Right cardiac atrium (tissue), 5 donors: ENCODE data around the gene EML4. TPM values are rescaled to one million over a fixed set of nuclear protein-coding genes. Genes with fewer than 3 reads are reported as not detected.
"Not testable (repeated sequence)": the region's sequence is repeated elsewhere in the genome, so short reads cannot be mapped to it uniquely, and the experiment has no call there.

ENCODE experiments used
- ATAC-seq, 2 donors: fragments of 200-7000 bp; cut with Tn5 transposase; one replicate each; pipeline versions ENCODE4 v1.8.0 to v1.9.1; 2020; ENCODE audit warnings: moderate library complexity in 2 of 2, mild to moderate bottlenecking in 1 of 2
- DNase-seq, 3 donors: peaks; one replicate each; pipeline ENCODE4 v3.0.0-alpha.2; 2020
- H3K27ac ChIP-seq: one replicate; pipeline ENCODE4 v1.5.1; 2013; ENCODE audit warnings: mild to moderate bottlenecking, low read length, control low read depth, moderate library complexity
- H3K27me3 ChIP-seq: one replicate; pipeline ENCODE4 v1.6.1; 2013; ENCODE audit not compliant: control insufficient read depth, insufficient read depth
- H3K4me1 ChIP-seq: one replicate; pipeline ENCODE4 v1.6.1; 2013; ENCODE audit warnings: low read length; ENCODE audit not compliant: control insufficient read depth, insufficient read depth
- H3K4me3 ChIP-seq: one replicate; pipeline ENCODE4 v1.5.1; 2013; ENCODE audit warnings: low read length, control low read depth
- H3K9me3 ChIP-seq: one replicate; pipeline ENCODE4 v1.6.1; 2013; ENCODE audit warnings: low read length; ENCODE audit not compliant: control insufficient read depth
- WGBS: extraction: QIAGEN DNeasy Blood & Tissue Kit; methylation state at CpG from one replicate; pipeline ENCODE4 v1.1.7; 2013; 5-methylcytosine and 5-hydroxymethylcytosine counted together
- intact Hi-C, 4 donors: fragments of 100-400 bp; cut with DNase I; formaldehyde crosslinking; loops; one replicate each; pipeline versions ENCODE4 v1.11.0 to v1.14.0; 2022 to 2023
- polyA plus RNA-seq: library from polyadenylated mRNA; stranded (reverse); fragments of 200-250 nt; gene quantifications from one replicate; pipeline ENCODE4 v1.2.3, GENCODE V29; 2013
- total RNA-seq, 4 donors: library from RNA; stranded (reverse); fragmentation: NEBNext Ultra II Directional; extraction: Animal tissue kit (Norgen Biotek cat#: 25700); gene quantifications; one replicate each; pipeline ENCODE4 v1.2.1, GENCODE V29; 2021
- donor health status: healthy with polysubstance abuse.
- donor health status: DM: no; HTN: yes; CAD: no.
- donor health status: DM: no; HTN: no; CAD: no.
- donor health status: DM: no; HTN: yes; CAD: no; lungs with severe emphysema.
- donor health status: DM: yes; HTN: yes; CAD: no.

EML4 gene
- total and polyA plus RNA-seq, 5 donors = 3.8 to 13.8 (median 8.1) TPM

- WGBS = 50% methylated on average over 3 of the region's 3 CpGs
- intact Hi-C loops = no loop called here
- no peak for ATAC-seq
- Histone ChIP-seq H3K27ac (no peak overlapping the region), H3K9me3 (no peaks in the 10 kb centered on the region), H3K27me3 (no peaks in the 10 kb centered on the region), H3K4me1 (no peaks in the 10 kb centered on the region), H3K4me3 (no peak overlapping the region)
- no peak for DNase-seq
These were observed 203.5 kb downstream of the EML4 start for GRCh38 chr2:42372474-42373200.

- no peaks in the 10 kb centered on the region for H3K9me3 ChIP-seq
- intact Hi-C loops = no loop called here
- H3K4me3 ChIP-seq = no peak overlapping the region
- H3K4me1 ChIP-seq = no peaks in the 10 kb centered on the region
- ATAC-seq = no peak
- DNase-seq = no peak
- no peaks in the 10 kb centered on the region for H3K27me3 ChIP-seq
- WGBS = 69% methylated on average over 7 of the region's 7 CpGs
- no peak overlapping the region for H3K27ac ChIP-seq
These were observed 207.6 kb downstream of the EML4 start for GRCh38 chr2:42376758-42377157.

GRCh38 chr2:42378415-42378814 lies 209.3 kb downstream of the EML4 start:
- intact Hi-C loops = no loop called here
- DNase-seq (no peak), ATAC-seq (no peak)
- H3K27ac ChIP-seq = no peak overlapping the region
- H3K9me3 ChIP-seq = no peaks in the 10 kb centered on the region
- no peaks in the 10 kb centered on the region for H3K4me1 ChIP-seq
- WGBS = 95% methylated on average over 9 of the region's 9 CpGs
- H3K27me3 ChIP-seq = no peaks in the 10 kb centered on the region
- no peak overlapping the region for H3K4me3 ChIP-seq

GRCh38 chr2:42380026-42380425 lies 210.9 kb downstream of the EML4 start:
- DNase-seq, ATAC-seq, H3K4me3 ChIP-seq, H3K27me3 ChIP-seq, H3K27ac ChIP-seq, intact Hi-C loops, H3K9me3 ChIP-seq, H3K4me1 ChIP-seq: not testable (repeated sequence)
- 93% methylated on average over 7 of the region's 7 CpGs for WGBS

GRCh38 chr2:42382144-42382543 lies 213.0 kb downstream of the EML4 start:
- ATAC-seq (no peak), DNase-seq (no peak)
- WGBS = 85% methylated on average over 4 of the region's 4 CpGs
- no peaks in the 10 kb centered on the region for H3K4me1 ChIP-seq
- intact Hi-C loops = no loop called here
- no peak overlapping the region for H3K4me3 ChIP-seq
- no peaks in the 10 kb centered on the region for H3K27me3 ChIP-seq
- no peaks in the 10 kb centered on the region for H3K9me3 ChIP-seq
- H3K27ac ChIP-seq = no peak overlapping the region

Other genes with a start within 250 kb of the EML4 start
- gene PKDCC, start 121.3 kb upstream of the EML4 start, total RNA-seq = 100 to 1,000 TPM in 3 of 4 donors, 10 to 100 TPM in 1; 92.2 to 189 (median 131) TPM
- 145 TPM for gene PKDCC, start 121.3 kb upstream of the EML4 start, polyA plus RNA-seq
- 100 to 1,000 TPM in 3 of 4 donors, 10 to 100 TPM in 1; 96.1 to 128 (median 108) TPM for gene COX7A2L, start 191.9 kb downstream of the EML4 start, total RNA-seq
- gene COX7A2L, start 191.9 kb downstream of the EML4 start, polyA plus RNA-seq = 114 TPM